HEK293 (cell line): ENCODE results near the gene ARL8B.

ENCODE experiments used
- CTCF ChIA-PET: fragments of 350-600 bp; formaldehyde crosslinking; extraction: SDS; loops from one replicate; lab custom pipeline; 2021; ENCODE audit warnings: antibody characterized with exemption; lab: Yijun Ruan, JAX
- POLR2A ChIA-PET: fragments of 300-600 bp; formaldehyde crosslinking; extraction: SDS; loops from one replicate; lab custom pipeline; 2020; ENCODE audit warnings: antibody characterized with exemption, inconsistent platforms; lab: Yijun Ruan, JAX
- H3K27ac ChIP-seq: fragments of 200-500 bp; sonication (Bioruptor generic); 2 replicates; pipeline ENCODE4 v1.5.1; 2014; ENCODE audit warnings: low read depth, low read length, control low read depth, inconsistent platforms; ENCODE audit errors: extremely low read depth
- H3K36me3 ChIP-seq, 2 experiments: fragments of 200-500 bp in 1 of 2; sonication (Bioruptor generic) in 1 of 2; 1 replicate in 1 of 2; 2 replicates in 1 of 2; pipeline ENCODE4 v1.5.1; 2014 to 2017; ENCODE audit warnings: inconsistent platforms in 2 of 2, low read length in 2 of 2; ENCODE audit not compliant: control insufficient read depth in 2 of 2, insufficient read depth in 1 of 2
- H3K4me1 ChIP-seq: fragments of 200-500 bp; sonication (Bioruptor generic); 2 replicates; pipeline ENCODE4 v1.5.1; 2014; ENCODE audit warnings: mild to moderate bottlenecking, low read length, inconsistent platforms; ENCODE audit not compliant: control insufficient read depth, insufficient read depth
- H3K4me3 ChIP-seq: 2 replicates; pipeline ENCODE4 v1.5.1; 2011; ENCODE audit warnings: low read depth, mild to moderate bottlenecking, control low read depth, low read length, moderate library complexity
- H3K9me3 ChIP-seq: fragments of 200-500 bp; sonication (Bioruptor generic); 2 replicates; pipeline ENCODE4 v1.5.1; 2014; ENCODE audit warnings: low read depth, low read length, inconsistent platforms; ENCODE audit not compliant: control insufficient read depth, insufficient read depth
- EGR2 ChIP-seq: fragments of 450-650 bp; formaldehyde crosslinking; IDR thresholded peaks from 2 replicates; pipeline ENCODE4 v1.5.1; 2016; ENCODE audit warnings: low read depth, missing biosample characterization, missing genetic modification characterization
- GLI4 ChIP-seq: fragments of 450-650 bp; formaldehyde crosslinking; IDR thresholded peaks from 2 replicates; pipeline ENCODE4 v1.5.1; 2016; ENCODE audit warnings: missing biosample characterization, missing genetic modification characterization
- INSM2 ChIP-seq: fragments of 450-650 bp; formaldehyde crosslinking; IDR thresholded peaks from 2 replicates; pipeline ENCODE4 v1.5.1; 2016; ENCODE audit warnings: missing biosample characterization, missing genetic modification characterization
- KLF1 ChIP-seq: fragments of 450-650 bp; formaldehyde crosslinking; IDR thresholded peaks from 2 replicates; pipeline ENCODE4 v1.5.1; 2016; ENCODE audit warnings: missing biosample characterization, missing genetic modification characterization
- PATZ1 ChIP-seq: fragments of 450-650 bp; formaldehyde crosslinking; IDR thresholded peaks from 2 replicates; pipeline ENCODE4 v1.5.1; 2016; ENCODE audit warnings: missing biosample characterization, missing genetic modification characterization
- PRDM2 ChIP-seq: fragments of 450-650 bp; formaldehyde crosslinking; IDR thresholded peaks from 2 replicates; pipeline ENCODE4 v1.5.1; 2016; ENCODE audit warnings: missing biosample characterization, missing genetic modification characterization, borderline replicate concordance
- PRDM4 ChIP-seq: fragments of 450-650 bp; formaldehyde crosslinking; IDR thresholded peaks from 2 replicates; pipeline ENCODE4 v1.5.1; 2017; ENCODE audit warnings: missing biosample characterization, missing genetic modification characterization
- SCRT1 ChIP-seq: fragments of 450-650 bp; formaldehyde crosslinking; IDR thresholded peaks from 2 replicates; pipeline ENCODE4 v1.5.1; 2016; ENCODE audit warnings: missing biosample characterization, missing genetic modification characterization, borderline replicate concordance
- ZFP69B ChIP-seq: fragments of 450-650 bp; formaldehyde crosslinking; IDR thresholded peaks from 2 replicates; pipeline ENCODE4 v1.5.1; 2016; ENCODE audit warnings: missing biosample characterization, missing genetic modification characterization
- ZNF148 ChIP-seq: fragments of 450-650 bp; formaldehyde crosslinking; IDR thresholded peaks from 2 replicates; pipeline ENCODE4 v1.5.0; 2017; ENCODE audit warnings: missing biosample characterization, missing genetic modification characterization, borderline replicate concordance
- ZNF266 ChIP-seq: fragments of 450-650 bp; formaldehyde crosslinking; IDR thresholded peaks from 2 replicates; pipeline ENCODE4 v1.5.1; 2016; ENCODE audit warnings: missing biosample characterization, missing genetic modification characterization, low read depth
- ZNF398 ChIP-seq: fragments of 450-650 bp; formaldehyde crosslinking; IDR thresholded peaks from 2 replicates; pipeline ENCODE4 v1.5.1; 2017; ENCODE audit warnings: missing biosample characterization, missing genetic modification characterization
- ZNF555 ChIP-seq: fragments of 450-650 bp; formaldehyde crosslinking; conservative IDR thresholded peaks from 2 replicates; pipeline ENCODE4 v1.5.1; 2017; ENCODE audit warnings: missing biosample characterization, mild to moderate bottlenecking, missing genetic modification characterization, inconsistent platforms
- ZNF624 ChIP-seq: fragments of 450-650 bp; formaldehyde crosslinking; IDR thresholded peaks from 2 replicates; pipeline ENCODE4 v1.5.1; 2017; ENCODE audit warnings: missing biosample characterization, missing genetic modification characterization
- ZNF776 ChIP-seq: fragments of 450-650 bp; formaldehyde crosslinking; IDR thresholded peaks from 2 replicates; pipeline ENCODE4 v1.5.0; 2017; ENCODE audit warnings: missing biosample characterization, missing genetic modification characterization, borderline replicate concordance
- ZNF785 ChIP-seq: fragments of 450-650 bp; formaldehyde crosslinking; IDR thresholded peaks from 2 replicates; pipeline ENCODE4 v1.5.1; 2016; ENCODE audit warnings: missing biosample characterization, missing genetic modification characterization
- ZSCAN4 ChIP-seq: fragments of 450-650 bp; formaldehyde crosslinking; IDR thresholded peaks from 2 replicates; pipeline ENCODE4 v1.5.1; 2017; ENCODE audit warnings: missing biosample characterization, missing genetic modification characterization

Gene ARL8B

GRCh38 chr3:5115506-5116162 lies 6.5 kb upstream of the ARL8B start (continued):
- TF ChIP-seq ZNF398 (tag by site-specific recombination), result peak; percentile 73
- no peak for TF ChIP-seq ZNF624 (tag by site-specific recombination)
- 0 out of 2 replicates have a peak, but pooled peaks have one; percentile 34 for TF ChIP-seq PATZ1 (tag by site-specific recombination)
- peak; percentile 16; the same call in 1 of the 2 replicates for TF ChIP-seq ZNF266
- TF ChIP-seq ZFP69B (tag by site-specific recombination), result peak; percentile 46; the same call in 1 of the 2 replicates
- no peak for TF ChIP-seq EGR2 (tag by site-specific recombination)
- TF ChIP-seq KLF1 (tag by site-specific recombination), result peak; percentile 72
- TF ChIP-seq PRDM2 (tag by site-specific recombination), result no peak
- no peak for TF ChIP-seq GLI4 (tag by site-specific recombination)

GRCh38 chr3:5116538-5116937 lies 5.6 kb upstream of the ARL8B start:
- ChIA-PET POLR2A (no interaction called here), CTCF (interaction anchor here (1.2 kb wide), 1 partner anchor 405 kb away, joined by 3 read pairs; no protein-coding TSS in a partner anchor)
- no peaks in the 10 kb centered on the region for H3K4me1 ChIP-seq
- no peak overlapping the region for H3K4me3 ChIP-seq
- no peaks in the 10 kb centered on the region for H3K9me3 ChIP-seq
- H3K36me3 ChIP-seq, result no peaks in the 10 kb centered on the region
- no peak overlapping the region for H3K27ac ChIP-seq
- TF ChIP-seq ZNF785 (tag by site-specific recombination), result no peak
- TF ChIP-seq ZNF555 (tag by site-specific recombination), result no peak
- no peak for TF ChIP-seq ZNF148 (tag by site-specific recombination)
- TF ChIP-seq SCRT1, result no peak
- no peak for TF ChIP-seq INSM2 (tag by site-specific recombination)
- no peak for TF ChIP-seq ZNF776 (tag by site-specific recombination)
- TF ChIP-seq PRDM4 (tag by site-specific recombination), result no peak
- TF ChIP-seq ZSCAN4 (tag by site-specific recombination), result no peak
